Jurkat, Clone E6-1 (cell line): ENCODE results near the gene SSR3. TPM values are rescaled to one million over a fixed set of nuclear protein-coding genes. Genes with fewer than 3 reads are reported as not detected.
"Not testable (repeated sequence)": the region's sequence is repeated elsewhere in the genome, so short reads cannot be mapped to it uniquely, and the experiment has no call there.

ENCODE experiments used
- DNase-seq: peaks from one replicate; pipeline ENCODE4 v3.0.0-alpha.2; 2011; ENCODE audit warnings: low read depth, low spot score
- H3K4me3 ChIP-seq: 2 replicates; pipeline ENCODE4 v1.5.1; 2011; ENCODE audit warnings: mild to moderate bottlenecking, low read length, control low read depth, moderate library complexity
- polyA plus RNA-seq: library from polyadenylated mRNA; unstranded; fragments of >200 nt; gene quantifications from one replicate; pipeline ENCODE4 v1.2.1, GENCODE V29; 2012; ENCODE audit warnings: missing spikeins; ENCODE audit not compliant: insufficient read length, insufficient read depth

SSR3 gene
- 114 TPM for polyA plus RNA-seq

GRCh38 chr3:156554842-156555687 lies at the start of gene SSR3:
Gene SSR3, minus strand, starts transcription at chr3:156555117. Its CDS starts 28 bp downstream, at chr3:156555089.
- DNase-seq, result peak; percentile 98
- H3K4me3 ChIP-seq, result peak within 1 kb of the TSS; percentile 86

DNA sequence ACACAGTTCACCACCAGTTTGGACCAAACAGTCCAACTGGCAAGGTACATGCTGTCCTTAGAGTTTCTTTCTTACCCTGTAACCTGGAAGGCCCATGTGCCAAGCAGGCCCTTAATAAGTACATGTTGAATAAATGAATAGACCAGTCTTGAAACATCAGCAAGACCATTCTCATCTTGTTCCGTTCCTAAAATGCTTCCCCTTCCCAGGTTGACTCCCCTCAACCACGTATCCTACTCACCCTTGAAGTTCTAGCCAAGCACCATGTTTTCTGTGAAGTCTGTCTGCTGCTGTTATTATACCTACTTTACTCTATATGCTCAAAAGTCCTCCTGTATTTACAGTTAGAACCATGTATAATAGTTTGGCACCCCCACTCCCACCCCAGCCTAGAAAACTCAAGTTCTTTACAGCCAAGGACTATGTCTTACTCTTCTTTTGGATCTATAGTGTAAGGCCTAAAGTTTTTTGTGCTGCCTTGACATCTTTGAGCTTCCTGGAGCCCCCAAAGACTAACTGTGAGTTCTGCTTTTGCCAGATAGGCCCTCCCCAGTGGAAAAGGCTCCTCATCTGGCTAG lies 49.2 kb upstream of the SSR3 start:
- H3K4me3 ChIP-seq, result no peak overlapping the region

GRCh38 chr3:156603379-156604017 lies 48.6 kb upstream of the SSR3 start:
- no peak overlapping the region for H3K4me3 ChIP-seq
- no peak for DNase-seq

More for the DNA sequence above, 49.2 kb upstream of the SSR3 start:
- DNase-seq, result no peak

DNA sequence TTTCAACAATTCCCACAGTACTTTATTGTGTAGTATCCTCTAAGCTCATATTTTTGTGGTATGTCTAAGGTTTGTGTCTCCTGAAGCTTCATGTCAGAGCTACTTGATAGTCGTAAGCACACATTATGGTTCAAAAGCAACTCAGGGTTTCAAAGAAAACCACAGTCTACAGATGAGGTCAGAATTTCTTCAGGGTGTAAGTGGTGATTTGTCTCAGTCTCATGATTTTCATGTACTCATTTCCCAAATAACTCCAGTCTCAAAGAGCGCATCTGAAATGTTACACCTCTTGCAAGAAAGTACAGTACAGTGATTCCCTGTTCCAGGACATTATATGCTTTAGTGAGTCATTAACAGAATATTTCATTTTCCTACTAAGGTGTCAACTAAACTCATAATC lies 47.5 kb upstream of the SSR3 start:
- DNase-seq, result peak; percentile 27

GRCh38 chr3:156601497-156601896 lies 46.6 kb upstream of the SSR3 start:
- no peak overlapping the region for H3K4me3 ChIP-seq
- no peak for DNase-seq

More for the DNA sequence above, 47.5 kb upstream of the SSR3 start:
- no peak overlapping the region for H3K4me3 ChIP-seq

DNA sequence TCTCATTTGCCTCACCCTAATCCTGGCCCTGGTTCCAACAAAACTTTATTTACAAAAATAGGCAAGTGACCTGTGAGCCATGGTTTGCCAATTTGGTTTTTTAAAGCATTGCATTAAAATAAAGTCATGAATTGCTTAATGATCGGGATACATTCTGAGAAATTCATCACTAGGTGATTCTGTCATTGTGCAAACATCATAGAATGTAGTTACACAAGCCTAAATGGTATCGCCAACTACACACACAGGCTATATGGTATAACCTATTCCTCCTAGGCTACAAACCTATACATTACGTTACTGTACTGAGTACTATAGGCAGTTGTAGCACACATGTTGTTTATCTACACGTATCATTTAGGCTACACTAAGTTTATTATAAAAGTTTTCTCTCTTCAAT lies 45.9 kb upstream of the SSR3 start:
- no peak overlapping the region for H3K4me3 ChIP-seq
- no peak for DNase-seq

- DNase-seq, result no peak
- H3K4me3 ChIP-seq, result no peak overlapping the region
These were observed 44.4 kb upstream of the SSR3 start for GRCh38 chr3:156599089-156599874.

GRCh38 chr3:156598413-156598812 lies 43.5 kb upstream of the SSR3 start:
- no peak overlapping the region for H3K4me3 ChIP-seq
- no peak for DNase-seq

DNA sequence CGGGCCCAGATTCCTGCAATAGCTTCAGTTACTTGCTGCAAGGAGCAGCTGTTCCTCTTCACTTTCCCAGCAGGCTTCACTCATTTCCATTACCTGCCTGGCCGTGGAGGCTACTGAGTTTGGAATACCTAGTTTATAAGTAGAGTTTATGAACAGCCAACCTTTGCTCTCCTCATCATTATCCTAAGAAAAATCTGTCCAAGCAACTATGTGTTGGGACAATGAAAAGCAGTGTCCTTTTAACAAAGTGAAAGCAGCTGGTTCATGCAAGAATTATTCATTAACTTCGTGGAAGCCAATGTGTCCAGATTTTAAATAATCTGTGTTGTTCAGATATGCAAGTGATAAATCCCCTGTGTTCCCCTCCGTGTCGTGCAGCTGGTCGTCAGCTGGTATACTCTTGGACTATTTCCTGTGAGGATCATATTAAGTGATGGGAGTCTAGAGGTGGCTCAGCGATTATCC lies 39.3 kb upstream of the SSR3 start:
- H3K4me3 ChIP-seq, result no peak overlapping the region
- DNase-seq, result no peak

- no peak for DNase-seq
- H3K4me3 ChIP-seq, result no peak overlapping the region
These were observed 38.9 kb upstream of the SSR3 start for GRCh38 chr3:156593814-156594213.

- DNase-seq, H3K4me3 ChIP-seq: not testable (repeated sequence)
These were observed 34.9 kb upstream of the SSR3 start for GRCh38 chr3:156589806-156590205.

GRCh38 chr3:156587760-156588069 lies 32.8 kb upstream of the SSR3 start:
- H3K4me3 ChIP-seq, result no peak overlapping the region
- DNase-seq, result no peak

- no peak overlapping the region for H3K4me3 ChIP-seq
- DNase-seq, result no peak
These were observed 32.2 kb upstream of the SSR3 start for GRCh38 chr3:156586905-156587759.

- no peak overlapping the region for H3K4me3 ChIP-seq
- DNase-seq, result no peak
These were observed 28.6 kb upstream of the SSR3 start for GRCh38 chr3:156583469-156583868.

DNA sequence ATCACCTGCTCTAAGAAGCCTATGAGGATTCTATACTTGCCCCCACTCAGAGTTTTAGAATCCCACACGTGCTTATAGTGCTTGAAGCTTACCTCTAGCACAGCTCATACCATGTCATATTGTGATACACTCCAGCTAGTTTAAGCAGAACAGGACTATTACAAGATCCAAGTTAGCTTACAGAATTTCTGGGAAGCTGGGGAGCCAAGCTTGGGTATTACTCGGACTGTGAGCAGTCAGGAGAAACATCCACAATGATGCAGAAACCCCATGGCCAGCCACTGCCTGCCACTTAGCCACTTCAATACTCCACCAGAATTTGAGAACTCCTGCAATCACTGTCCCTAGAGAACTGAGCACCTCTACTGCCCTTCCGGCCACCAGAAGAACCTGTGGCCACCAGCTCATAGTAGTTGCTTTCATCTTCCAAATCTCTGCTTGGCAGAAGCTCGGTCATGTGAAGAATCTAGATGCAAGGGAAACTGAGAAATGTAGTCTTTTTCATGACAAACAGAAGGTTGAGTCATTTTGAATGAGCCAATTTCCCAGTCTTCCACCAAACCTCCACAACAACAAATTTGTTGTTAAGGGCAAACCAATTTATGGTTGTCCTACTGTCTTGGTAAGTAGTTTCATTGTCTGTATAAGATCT lies 27.7 kb upstream of the SSR3 start:
- H3K4me3 ChIP-seq, result no peak overlapping the region
- DNase-seq, result no peak

- DNase-seq, result no peak
- H3K4me3 ChIP-seq, result no peak overlapping the region
These were observed 27.0 kb upstream of the SSR3 start for GRCh38 chr3:156581954-156582353.

- no peak overlapping the region for H3K4me3 ChIP-seq
- DNase-seq, result no peak
These were observed 26.1 kb upstream of the SSR3 start for GRCh38 chr3:156581033-156581432.

DNA sequence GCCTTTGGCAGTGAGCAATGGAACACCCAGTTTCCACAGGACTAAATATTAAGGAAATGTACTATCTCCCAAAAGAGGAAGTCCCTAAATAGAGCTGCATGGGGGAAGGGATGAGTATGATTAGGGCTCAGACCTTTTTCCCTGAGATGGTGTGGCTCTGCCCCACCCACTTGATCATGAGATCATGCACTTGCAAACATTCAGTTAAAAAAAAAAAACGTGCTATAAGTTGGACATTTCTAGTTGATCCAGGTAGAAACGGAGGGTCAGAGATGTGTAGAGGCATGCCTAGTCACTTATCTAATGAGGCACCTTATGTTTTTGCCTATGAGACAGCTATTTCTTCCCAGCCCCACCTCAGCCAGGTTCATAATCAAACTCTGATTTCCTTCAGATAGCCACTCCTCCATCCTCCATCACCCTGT lies 24.5 kb upstream of the SSR3 start:
- DNase-seq, result no peak
- no peak overlapping the region for H3K4me3 ChIP-seq
